Measurements from ENCODE around the gene USP9X. TPM values are rescaled to one million over a fixed set of nuclear protein-coding genes. Genes with fewer than 3 reads are reported as not detected.

The USP9X gene
- total RNA-seq, 1 donor from 2014 or later, result 53.2 TPM

DNA sequence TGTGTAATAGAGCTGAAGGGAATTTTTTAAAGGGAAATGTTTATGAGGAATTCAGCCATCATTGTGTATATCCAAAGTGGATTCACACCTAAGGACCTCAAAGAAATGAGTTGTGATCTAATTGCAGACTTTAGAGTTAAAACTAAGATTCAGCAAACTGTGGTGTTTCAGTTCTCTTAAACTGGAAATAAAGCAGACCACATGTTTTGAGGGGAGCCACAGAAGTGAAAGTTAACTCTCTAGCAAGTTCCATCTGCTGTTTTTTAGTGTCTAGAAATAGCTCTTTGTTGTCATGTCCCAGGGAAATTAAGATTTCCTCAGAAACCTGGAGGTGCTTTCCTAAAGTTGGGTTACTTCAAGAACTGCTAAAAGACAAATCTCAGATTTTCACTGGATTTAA is 151.4 kb downstream of the USP9X start:
- DNase-seq (ENCODE audit: low read depth), result no peak
- no peaks in the 10 kb centered on the region for H3K27me3 ChIP-seq (ENCODE audit: control insufficient read depth, insufficient read depth, low read length)
- no peak for FAIRE-seq
- H3K36me3 ChIP-seq (ENCODE audit: control insufficient read depth, insufficient read depth, low read length), result no peaks in the 10 kb centered on the region
- TF ChIP-seq, protein P1, sequence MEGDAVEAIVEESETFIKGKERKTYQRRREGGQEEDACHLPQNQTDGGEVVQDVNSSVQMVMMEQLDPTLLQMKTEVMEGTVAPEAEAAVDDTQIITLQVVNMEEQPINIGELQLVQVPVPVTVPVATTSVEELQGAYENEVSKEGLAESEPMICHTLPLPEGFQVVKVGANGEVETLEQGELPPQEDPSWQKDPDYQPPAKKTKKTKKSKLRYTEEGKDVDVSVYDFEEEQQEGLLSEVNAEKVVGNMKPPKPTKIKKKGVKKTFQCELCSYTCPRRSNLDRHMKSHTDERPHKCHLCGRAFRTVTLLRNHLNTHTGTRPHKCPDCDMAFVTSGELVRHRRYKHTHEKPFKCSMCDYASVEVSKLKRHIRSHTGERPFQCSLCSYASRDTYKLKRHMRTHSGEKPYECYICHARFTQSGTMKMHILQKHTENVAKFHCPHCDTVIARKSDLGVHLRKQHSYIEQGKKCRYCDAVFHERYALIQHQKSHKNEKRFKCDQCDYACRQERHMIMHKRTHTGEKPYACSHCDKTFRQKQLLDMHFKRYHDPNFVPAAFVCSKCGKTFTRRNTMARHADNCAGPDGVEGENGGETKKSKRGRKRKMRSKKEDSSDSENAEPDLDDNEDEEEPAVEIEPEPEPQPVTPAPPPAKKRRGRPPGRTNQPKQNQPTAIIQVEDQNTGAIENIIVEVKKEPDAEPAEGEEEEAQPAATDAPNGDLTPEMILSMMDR (IDR thresholded peaks at IDR 0.05; ENCODE audit: insufficient read depth, low read length, severe bottlenecking), result no peak
- no peak overlapping the region for H3K4me3 ChIP-seq (ENCODE audit: low read depth, low read length)

DNA sequence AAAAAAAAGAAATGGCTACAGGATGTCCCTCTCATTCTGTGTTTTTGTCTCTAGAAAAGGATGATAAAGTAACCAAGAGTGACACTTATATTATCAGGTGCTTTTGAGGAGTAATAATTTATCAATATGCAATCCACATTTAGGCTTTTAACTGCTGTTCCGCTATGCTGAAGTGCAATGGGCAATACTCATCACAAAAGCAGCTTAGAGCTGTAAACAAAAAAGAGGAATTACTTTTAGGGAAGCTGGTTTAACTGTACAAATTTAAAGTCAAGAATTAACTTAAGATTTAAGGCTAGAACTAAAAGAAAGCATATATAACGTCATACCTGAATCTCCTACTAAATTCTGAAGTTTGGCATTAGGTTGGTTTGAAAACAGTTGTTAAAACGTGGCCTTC is 155.3 kb downstream of the USP9X start:
- H3K27me3 ChIP-seq (ENCODE audit: control insufficient read depth, insufficient read depth, low read length), result no peaks in the 10 kb centered on the region
- DNase-seq (ENCODE audit: low read depth) (no peak), FAIRE-seq (no peak)
- H3K36me3 ChIP-seq (ENCODE audit: control insufficient read depth, insufficient read depth, low read length), result no peaks in the 10 kb centered on the region
- TF ChIP-seq, protein P1 (IDR thresholded peaks at IDR 0.05; ENCODE audit: insufficient read depth, low read length, severe bottlenecking), result no peak
- no peak overlapping the region for H3K4me3 ChIP-seq (ENCODE audit: low read depth, low read length)

DNA sequence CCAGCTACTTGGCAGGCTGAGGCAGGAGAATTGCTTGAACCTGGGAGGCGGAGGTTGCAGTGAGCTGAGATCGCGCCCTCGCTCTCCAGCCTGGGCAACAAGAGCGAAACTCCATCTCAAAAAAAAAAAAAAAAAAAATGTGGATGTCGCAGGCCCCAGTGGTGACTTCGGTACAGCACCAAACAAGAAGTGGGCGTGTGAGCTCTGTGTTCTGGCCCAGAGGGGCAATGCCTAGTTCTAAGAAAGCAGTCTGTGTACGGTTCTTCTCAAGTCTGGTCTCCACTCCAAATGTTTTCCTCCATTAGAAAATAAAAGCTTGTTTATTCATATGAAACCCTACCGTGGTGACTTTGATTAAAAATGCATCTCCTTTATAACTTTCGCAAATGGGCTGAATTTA is 156.7 kb downstream of the USP9X start:
- no peak overlapping the region for H3K4me3 ChIP-seq (ENCODE audit: low read depth, low read length)

DNA sequence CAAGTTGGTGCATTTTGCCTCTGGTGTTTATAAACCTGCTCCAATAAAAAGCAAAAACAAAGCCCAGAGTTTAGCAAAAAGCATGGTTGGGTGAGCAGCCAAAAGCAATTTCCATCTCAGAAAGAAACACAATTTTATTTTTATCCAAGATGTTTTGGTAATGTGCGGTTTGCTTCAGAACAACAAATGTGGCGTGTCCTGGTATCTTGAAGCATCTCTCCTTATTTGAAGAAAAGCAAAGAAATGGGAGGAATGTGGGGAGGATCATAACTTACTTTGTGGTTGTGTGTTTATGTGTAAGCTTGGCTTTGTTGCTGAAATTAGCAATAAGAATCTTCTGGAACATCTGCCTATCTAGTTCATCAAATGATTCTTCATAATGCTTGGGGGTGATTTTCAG is 160.4 kb downstream of the USP9X start:
- Histone ChIP-seq H3K36me3 (ENCODE audit: control insufficient read depth, insufficient read depth, low read length) (no peaks in the 10 kb centered on the region), H3K27me3 (ENCODE audit: control insufficient read depth, insufficient read depth, low read length) (no peaks in the 10 kb centered on the region), H3K4me3 (ENCODE audit: low read depth, low read length) (no peak overlapping the region)
- DNase-seq (ENCODE audit: low read depth) (no peak), FAIRE-seq (no peak)
- TF ChIP-seq, protein P1 (IDR thresholded peaks at IDR 0.05; ENCODE audit: insufficient read depth, low read length, severe bottlenecking), result no peak

More for the DNA sequence above, 156.7 kb downstream of the USP9X start:
- Histone ChIP-seq H3K36me3 (ENCODE audit: control insufficient read depth, insufficient read depth, low read length) (no peaks in the 10 kb centered on the region), H3K27me3 (ENCODE audit: control insufficient read depth, insufficient read depth, low read length) (no peaks in the 10 kb centered on the region)
- no peak for DNase-seq (ENCODE audit: low read depth)
- TF ChIP-seq, protein P1 (IDR thresholded peaks at IDR 0.05; ENCODE audit: insufficient read depth, low read length, severe bottlenecking), result no peak
- no peak for FAIRE-seq

DNA sequence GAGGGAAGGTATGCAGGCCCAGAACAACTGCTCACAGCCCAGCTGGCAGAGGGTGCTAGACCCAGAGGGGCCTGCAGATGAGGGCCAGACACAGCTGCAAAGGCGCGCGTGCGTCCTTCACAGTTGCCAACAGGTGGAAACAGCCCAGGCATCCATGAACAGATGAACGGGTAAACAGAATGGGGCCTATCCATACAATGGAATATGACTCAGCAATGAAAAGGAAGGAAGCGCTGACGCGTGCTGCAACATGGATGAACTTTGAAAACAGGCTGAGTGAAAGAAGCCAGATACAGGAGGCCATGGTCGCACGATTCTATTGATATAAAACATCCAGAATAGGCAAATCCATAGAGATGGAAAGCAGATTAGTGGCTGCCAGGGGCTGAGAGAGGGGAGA is 165.6 kb downstream of the USP9X start:
- no peak overlapping the region for H3K4me3 ChIP-seq (ENCODE audit: low read depth, low read length)
- DNase-seq (ENCODE audit: low read depth) (no peak), FAIRE-seq (no peak)
- TF ChIP-seq, protein P1 (IDR thresholded peaks at IDR 0.05; ENCODE audit: insufficient read depth, low read length, severe bottlenecking), result no peak
- no peaks in the 10 kb centered on the region for H3K36me3 ChIP-seq (ENCODE audit: control insufficient read depth, insufficient read depth, low read length)
- H3K27me3 ChIP-seq (ENCODE audit: control insufficient read depth, insufficient read depth, low read length), result no peaks in the 10 kb centered on the region

DNA sequence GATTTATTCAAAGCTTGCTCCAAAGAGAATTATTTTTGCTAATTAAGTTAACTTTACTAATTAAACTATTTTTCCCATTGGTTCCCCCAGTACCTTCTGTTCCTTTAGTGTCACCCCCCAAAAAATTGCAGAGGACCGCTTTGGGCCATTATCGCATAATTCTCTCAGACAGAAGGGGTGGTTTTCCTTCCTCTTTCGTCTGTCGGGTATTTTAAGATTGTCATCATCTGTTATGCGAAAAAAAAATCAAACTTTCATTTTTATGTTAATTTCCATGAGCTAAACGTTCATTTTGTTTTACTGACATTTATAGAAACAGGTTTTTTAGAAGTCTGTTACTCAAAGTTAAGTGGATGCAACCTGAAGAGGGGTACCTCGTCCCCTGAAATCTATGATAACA is 172.6 kb downstream of the USP9X start:
- TF ChIP-seq, protein P1 (IDR thresholded peaks at IDR 0.05; ENCODE audit: insufficient read depth, low read length, severe bottlenecking), result no peak
- DNase-seq (ENCODE audit: low read depth), result no peak
- H3K36me3 ChIP-seq (ENCODE audit: control insufficient read depth, insufficient read depth, low read length), result no peaks in the 10 kb centered on the region
- FAIRE-seq, result no peak
- no peak overlapping the region for H3K4me3 ChIP-seq (ENCODE audit: low read depth, low read length)
- H3K27me3 ChIP-seq (ENCODE audit: control insufficient read depth, insufficient read depth, low read length), result no peaks in the 10 kb centered on the region
